ENCODE results near the gene DAO. TPM values are rescaled to one million over a fixed set of nuclear protein-coding genes. Genes with fewer than 3 reads are reported as not detected.

Gene DAO
- total RNA-seq, 8 experiments from 2014 or later, result 0.15 to 1.4 (median 0.43) TPM; not detected in 1

GRCh38 chr12:108890208-108890607 is 10.3 kb downstream of the DAO start:
- ATAC-seq (replicated peaks in 6 of 8), result peak in 1 of 8 experiments; percentile 40
- WGBS, 10 experiments, result 0 to 83% (median 54%) methylated on average over 1 to 2 of the region's 2 CpGs; no CpG with 5 or more reads in 4 of the 10 experiments

DNA sequence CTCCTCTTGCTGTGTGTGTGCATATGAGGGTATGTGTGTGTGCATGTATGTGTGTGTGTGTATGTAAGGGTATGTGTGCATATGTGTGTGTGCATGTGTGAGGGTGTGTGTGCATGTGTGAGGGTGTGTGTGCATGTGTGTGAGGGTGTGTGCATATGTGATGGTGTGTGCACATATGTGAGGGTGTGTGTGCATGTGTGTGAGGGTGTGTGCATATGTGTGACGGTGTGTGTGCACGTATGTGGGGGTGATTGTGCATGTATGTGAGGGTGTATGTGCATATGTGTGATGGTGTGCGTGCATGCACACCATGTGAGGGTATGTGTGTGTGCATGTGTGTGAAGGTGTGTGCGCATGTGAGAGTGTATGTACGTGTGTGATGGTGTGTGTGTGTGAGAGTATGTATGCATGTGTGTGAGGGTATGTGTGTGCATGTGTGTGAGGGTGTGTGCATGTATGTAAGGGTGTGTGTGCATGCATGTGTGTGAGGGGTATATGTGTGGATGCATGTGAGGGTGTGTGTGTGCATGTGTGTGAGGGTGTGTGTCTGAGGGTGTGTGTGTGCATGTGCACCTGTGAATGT is 15.4 kb downstream of the DAO start:
- no peaks in the 10 kb centered on the region for H3K4me1 ChIP-seq (replicated peaks in 1 of 2)
- in situ Hi-C loops (cut with MboI; ENCODE audit: low pct_unique_long_range_greater_than_20kb in 2 of 9, low sequenced_read_pairs in 9 of 9, unreplicated experiment in 9 of 9), result no loop called here
- WGBS, 10 experiments, result 41 to 73% (median 72%) methylated on average over 2 to 4 of the region's 5 CpGs; no CpG with 5 or more reads in 7 of the 10 experiments
- no peak for ATAC-seq (replicated peaks in 6 of 8)
- H3K27ac ChIP-seq, result no peak overlapping the region
- no peak overlapping the region for H3K4me3 ChIP-seq

More at GRCh38 chr12:108890208-108890607, 10.3 kb downstream of the DAO start:
- Histone ChIP-seq H3K4me3 (no peak overlapping the region), H3K27ac (no peak overlapping the region), H3K4me1 (replicated peaks in 1 of 2) (no peaks in the 10 kb centered on the region)
- in situ Hi-C loops (cut with MboI; ENCODE audit: low pct_unique_long_range_greater_than_20kb in 2 of 9, low sequenced_read_pairs in 9 of 9, unreplicated experiment in 9 of 9), result no loop called here

- in situ Hi-C loops (cut with MboI; ENCODE audit: low pct_unique_long_range_greater_than_20kb in 2 of 9, low sequenced_read_pairs in 9 of 9, unreplicated experiment in 9 of 9), result no loop called here
- H3K27ac ChIP-seq, result no peak overlapping the region
- ATAC-seq (replicated peaks in 6 of 8), result no peak
- H3K4me3 ChIP-seq, result no peak overlapping the region
- 20 to 81% (median 70%) methylated on average over 1 to 5 of the region's 8 CpGs; no CpG with 5 or more reads in 3 of the 10 experiments for WGBS, 10 experiments
- H3K4me1 ChIP-seq (replicated peaks in 1 of 2), result no peaks in the 10 kb centered on the region
Measured at GRCh38 chr12:108896336-108896735, 16.4 kb downstream of the DAO start.

DNA sequence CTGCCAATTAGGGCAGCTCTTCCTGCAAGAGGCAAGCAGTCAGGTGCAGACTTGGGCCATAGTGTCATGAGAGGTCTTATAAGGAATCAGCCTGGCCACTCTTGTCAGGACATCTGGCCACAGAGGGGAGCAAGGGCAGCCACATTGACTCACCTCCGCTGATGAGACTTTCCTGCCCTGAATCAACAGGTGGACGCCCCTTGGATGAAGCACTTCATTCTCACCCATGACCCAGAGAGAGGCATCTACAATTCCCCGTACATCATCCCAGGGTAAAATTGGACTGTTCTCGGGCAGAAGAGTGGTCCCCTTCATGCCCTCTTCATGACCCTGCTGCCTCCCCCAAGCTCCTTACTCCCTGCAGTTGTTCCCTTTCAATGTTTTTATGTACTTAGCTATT is 16.9 kb downstream of the DAO start:
- Histone ChIP-seq H3K4me3 (no peak overlapping the region), H3K27ac (no peak overlapping the region), H3K4me1 (replicated peaks in 1 of 2) (no peaks in the 10 kb centered on the region)
- in situ Hi-C loops (cut with MboI; ENCODE audit: low pct_unique_long_range_greater_than_20kb in 2 of 9, low sequenced_read_pairs in 9 of 9, unreplicated experiment in 9 of 9), result no loop called here
- WGBS, 10 experiments, result 20 to 90% (median 61%) methylated on average over 1 to 3 of the region's 4 CpGs; no CpG with 5 or more reads in 3 of the 10 experiments
- ATAC-seq (replicated peaks in 6 of 8), result no peak

DNA sequence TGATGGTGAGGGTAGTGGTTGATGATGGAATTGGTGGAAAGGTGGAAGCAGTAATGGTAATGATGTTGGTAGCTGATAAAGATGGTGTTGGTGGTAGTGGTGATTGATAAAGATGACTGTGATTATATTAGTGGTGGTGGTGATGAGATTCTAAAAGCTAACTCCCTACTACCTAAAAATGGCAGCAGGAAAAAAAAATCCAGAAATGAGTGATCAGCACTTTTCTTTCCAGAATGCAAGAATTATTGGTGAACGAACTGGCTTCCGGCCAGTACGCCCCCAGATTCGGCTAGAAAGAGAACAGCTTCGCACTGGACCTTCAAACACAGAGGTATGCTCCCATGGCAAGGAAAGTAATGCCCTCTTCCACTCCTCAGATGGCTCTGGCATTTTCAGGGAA is 19.3 kb downstream of the DAO start:
- 18 to 93% (median 67%) methylated on average over 1 to 5 of the region's 5 CpGs; no CpG with 5 or more reads in 2 of the 10 experiments for WGBS, 10 experiments
- in situ Hi-C loops (cut with MboI; ENCODE audit: low pct_unique_long_range_greater_than_20kb in 2 of 9, low sequenced_read_pairs in 9 of 9, unreplicated experiment in 9 of 9), result no loop called here
- Histone ChIP-seq H3K27ac (no peak overlapping the region), H3K4me3 (no peak overlapping the region), H3K4me1 (replicated peaks in 1 of 2) (no peaks in the 10 kb centered on the region)
- ATAC-seq (replicated peaks in 6 of 8), result no peak

- Histone ChIP-seq H3K27ac (no peak overlapping the region), H3K4me3 (no peak overlapping the region), H3K4me1 (replicated peaks in 1 of 2) (no peaks in the 10 kb centered on the region)
- ATAC-seq (replicated peaks in 6 of 8), result no peak
- WGBS, 10 experiments, result 17 to 100% (median 80%) methylated on average over 1 to 4 of the region's 5 CpGs; no CpG with 5 or more reads in 1 of the 10 experiments
- in situ Hi-C loops (cut with MboI; ENCODE audit: low pct_unique_long_range_greater_than_20kb in 2 of 9, low sequenced_read_pairs in 9 of 9, unreplicated experiment in 9 of 9), result no loop called here
Measured at GRCh38 chr12:108905725-108906124, 25.8 kb downstream of the DAO start.

DNA sequence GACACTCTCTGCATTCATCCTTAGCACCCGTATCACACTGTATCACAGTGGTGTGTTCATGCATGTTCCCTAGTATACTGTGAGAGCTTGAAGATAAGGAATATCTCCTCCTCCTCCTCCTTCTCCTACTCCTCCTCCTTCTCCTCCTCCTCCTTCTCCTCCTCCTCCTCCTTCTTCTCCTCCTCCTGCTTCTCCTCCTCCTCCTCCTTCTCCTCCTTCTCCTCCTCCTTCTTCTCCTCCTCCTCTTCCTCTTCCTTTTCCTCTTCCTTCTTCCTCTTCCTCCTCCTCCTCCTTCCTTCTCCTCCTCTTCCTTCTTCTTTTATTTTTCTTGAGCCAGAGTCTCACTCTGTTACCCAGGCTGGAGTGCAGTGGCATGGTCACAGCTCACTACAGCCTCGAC is 27.1 kb downstream of the DAO start:
- no peak for ATAC-seq (replicated peaks in 6 of 8)
- no peaks in the 10 kb centered on the region for H3K4me1 ChIP-seq (replicated peaks in 1 of 2)
- WGBS, 10 experiments, result 33 to 75% (median 53%) methylated on average over 1 to 2 of the region's 2 CpGs; no CpG with 5 or more reads in 6 of the 10 experiments
- no peak overlapping the region for H3K27ac ChIP-seq
- in situ Hi-C loops (cut with MboI; ENCODE audit: low pct_unique_long_range_greater_than_20kb in 2 of 9, low sequenced_read_pairs in 9 of 9, unreplicated experiment in 9 of 9), result no loop called here
- no peak overlapping the region for H3K4me3 ChIP-seq

GRCh38 chr12:108907839-108908351 is 28.0 kb downstream of the DAO start:
- in situ Hi-C loops (cut with MboI; ENCODE audit: low pct_unique_long_range_greater_than_20kb in 2 of 9, low sequenced_read_pairs in 9 of 9, unreplicated experiment in 9 of 9), result no loop called here
- no peak overlapping the region for H3K4me3 ChIP-seq
- 0 to 14% (median 0%) methylated on average over 1 to 2 of the region's 2 CpGs; no CpG with 5 or more reads in 7 of the 10 experiments for WGBS, 10 experiments
- H3K27ac ChIP-seq, result no peak overlapping the region
- peak in 4 of 8 experiments; percentile 41 to 96 (median 94) for ATAC-seq (replicated peaks in 6 of 8)
- H3K4me1 ChIP-seq (replicated peaks in 1 of 2), result no peaks in the 10 kb centered on the region

GRCh38 chr12:108910336-108910735 is 30.4 kb downstream of the DAO start:
- WGBS, 10 experiments, result 48 to 100% (median 60%) methylated on average over 1 to 4 of the region's 5 CpGs; no CpG with 5 or more reads in 5 of the 10 experiments
- peak in 4 of 8 experiments; percentile 19 to 44 (median 35) for ATAC-seq (replicated peaks in 6 of 8)
- Histone ChIP-seq H3K4me3 (no peak overlapping the region), H3K4me1 (replicated peaks in 1 of 2) (no peaks in the 10 kb centered on the region), H3K27ac (no peak overlapping the region)
- in situ Hi-C loops (cut with MboI; ENCODE audit: low pct_unique_long_range_greater_than_20kb in 2 of 9, low sequenced_read_pairs in 9 of 9, unreplicated experiment in 9 of 9), result no loop called here

GRCh38 chr12:108911915-108912314 is 32.0 kb downstream of the DAO start:
- in situ Hi-C loops (cut with MboI; ENCODE audit: low pct_unique_long_range_greater_than_20kb in 2 of 9, low sequenced_read_pairs in 9 of 9, unreplicated experiment in 9 of 9), result no loop called here
- Histone ChIP-seq H3K4me3 (no peak overlapping the region), H3K27ac (no peak overlapping the region), H3K4me1 (replicated peaks in 1 of 2) (no peaks in the 10 kb centered on the region)
- 20 to 92% (median 60%) methylated on average over 1 to 2 of the region's 6 CpGs; no CpG with 5 or more reads in 5 of the 10 experiments for WGBS, 10 experiments
- no peak for ATAC-seq (replicated peaks in 6 of 8)

DNA sequence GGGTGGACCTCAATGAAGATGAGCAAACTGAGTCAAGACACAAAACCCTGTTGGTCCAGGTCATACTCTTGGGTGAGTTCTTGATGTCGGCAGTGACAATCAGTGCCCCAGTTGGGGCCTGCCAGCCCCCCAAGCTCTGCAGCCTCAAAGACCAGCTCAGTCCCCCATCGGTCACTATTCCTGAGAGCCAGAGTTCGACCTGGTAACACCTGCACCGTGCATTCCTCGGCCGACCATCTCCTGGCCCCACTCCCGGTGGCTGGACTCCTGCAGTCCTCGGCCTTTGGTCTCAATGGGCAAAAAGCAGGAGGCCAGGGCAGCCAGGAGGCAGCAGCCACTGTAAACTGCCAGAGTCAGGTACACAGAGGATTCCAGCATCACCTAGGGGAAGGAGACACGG is 32.5 kb downstream of the DAO start:
- 0 to 100% (median 90%) methylated on average over 1 to 7 of the region's 9 CpGs; no CpG with 5 or more reads in 5 of the 10 experiments for WGBS, 10 experiments
- no peak overlapping the region for H3K4me3 ChIP-seq
- ATAC-seq (replicated peaks in 6 of 8), result no peak
- H3K4me1 ChIP-seq (replicated peaks in 1 of 2), result no peaks in the 10 kb centered on the region
- in situ Hi-C loops (cut with MboI; ENCODE audit: low pct_unique_long_range_greater_than_20kb in 2 of 9, low sequenced_read_pairs in 9 of 9, unreplicated experiment in 9 of 9), result no loop called here
- H3K27ac ChIP-seq, result no peak overlapping the region

- in situ Hi-C loops (cut with MboI; ENCODE audit: low pct_unique_long_range_greater_than_20kb in 2 of 9, low sequenced_read_pairs in 9 of 9, unreplicated experiment in 9 of 9), result no loop called here
- Histone ChIP-seq H3K4me3 (no peak overlapping the region), H3K27ac (no peak overlapping the region), H3K4me1 (replicated peaks in 1 of 2) (no peaks in the 10 kb centered on the region)
- no peak for ATAC-seq (replicated peaks in 6 of 8)
- 0 to 78% (median 65%) methylated on average over 1 to 4 of the region's 4 CpGs for WGBS, 10 experiments
Measured at GRCh38 chr12:108914121-108914531, 34.2 kb downstream of the DAO start.

DNA sequence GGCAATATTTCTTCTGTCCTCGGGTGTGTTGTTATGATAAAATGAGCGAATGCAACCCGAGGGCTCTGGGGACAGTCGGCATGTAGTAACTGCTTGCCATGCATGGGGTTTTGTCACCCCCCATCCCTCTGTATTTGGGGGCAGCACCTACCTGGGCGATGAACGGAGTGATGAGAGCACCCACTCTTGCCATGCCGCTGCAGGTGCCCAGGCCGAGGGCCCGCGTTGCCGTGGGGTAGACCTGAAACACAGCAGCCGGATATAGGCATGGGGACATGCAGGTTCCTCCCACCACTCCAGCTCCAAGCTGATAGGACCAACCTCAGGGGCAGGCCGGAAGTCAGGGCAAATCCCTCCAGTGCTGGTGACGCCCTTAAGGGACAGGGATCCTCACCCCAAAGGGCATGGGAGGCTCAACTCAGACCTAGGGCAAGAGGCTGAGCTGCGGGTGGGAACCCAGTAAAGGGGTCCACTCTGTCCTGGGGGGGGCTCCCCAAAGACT is 35.8 kb downstream of the DAO start:
- H3K27ac ChIP-seq, result no peak overlapping the region
- no peak for ATAC-seq (replicated peaks in 6 of 8)
- 0 to 100% (median 73%) methylated on average over 1 to 8 of the region's 15 CpGs; no CpG with 5 or more reads in 4 of the 10 experiments for WGBS, 10 experiments
- H3K4me3 ChIP-seq, result no peak overlapping the region
- no peaks in the 10 kb centered on the region for H3K4me1 ChIP-seq (replicated peaks in 1 of 2)
- in situ Hi-C loops (cut with MboI; ENCODE audit: low pct_unique_long_range_greater_than_20kb in 2 of 9, low sequenced_read_pairs in 9 of 9, unreplicated experiment in 9 of 9), result no loop called here

All from motor neuron (in vitro differentiated cells).